Bronchial epithelial cell (primary cell): ENCODE data around the gene PRKCB. TPM values are rescaled to one million over a fixed set of nuclear protein-coding genes. Genes with fewer than 3 reads are reported as not detected.

Experiments used
- DNase-seq: peaks from one replicate; pipeline ENCODE4 v3.0.0-alpha.2; 2010; ENCODE audit warnings: low read depth
- FAIRE-seq: peaks from 2 replicates; lab custom pipeline; 2011; peaks lifted over from hg19 to GRCh38; lab: Jason Lieb, UNC
- H3K27me3 ChIP-seq: 2 replicates; pipeline ENCODE4 v1.5.1; 2011; ENCODE audit warnings: low read length; ENCODE audit not compliant: control insufficient read depth, insufficient read depth
- H3K36me3 ChIP-seq: 2 replicates; pipeline ENCODE4 v1.5.1; 2011; ENCODE audit warnings: low read length; ENCODE audit not compliant: control insufficient read depth, insufficient read depth
- H3K4me3 ChIP-seq: 2 replicates; pipeline ENCODE4 v1.5.1; 2011; ENCODE audit warnings: mild to moderate bottlenecking, low read depth, low read length, control low read depth
- CTCF ChIP-seq: IDR thresholded peaks from 2 replicates; pipeline ENCODE4 v1.5.1; 2011; ENCODE audit warnings: mild to moderate bottlenecking, moderate library complexity, low read length, control low read depth, inconsistent platforms; ENCODE audit not compliant: insufficient read depth, severe bottlenecking
- total RNA-seq: library from RNA; depleted of rRNA; stranded (reverse); fragments of >200 nt; gene quantifications from 2 replicates; pipeline ENCODE4 v1.2.1, GENCODE V29; 2014

PRKCB gene
- total RNA-seq, 1 donor from 2014 or later = not detected

- no peak for TF ChIP-seq CTCF
- Histone ChIP-seq H3K27me3 (no peaks in the 10 kb centered on the region), H3K4me3 (no peak overlapping the region), H3K36me3 (no peaks in the 10 kb centered on the region)
- FAIRE-seq (no peak), DNase-seq (no peak)
These were observed 200.3 kb downstream of the PRKCB start for GRCh38 chr16:24036038-24036543.

DNA sequence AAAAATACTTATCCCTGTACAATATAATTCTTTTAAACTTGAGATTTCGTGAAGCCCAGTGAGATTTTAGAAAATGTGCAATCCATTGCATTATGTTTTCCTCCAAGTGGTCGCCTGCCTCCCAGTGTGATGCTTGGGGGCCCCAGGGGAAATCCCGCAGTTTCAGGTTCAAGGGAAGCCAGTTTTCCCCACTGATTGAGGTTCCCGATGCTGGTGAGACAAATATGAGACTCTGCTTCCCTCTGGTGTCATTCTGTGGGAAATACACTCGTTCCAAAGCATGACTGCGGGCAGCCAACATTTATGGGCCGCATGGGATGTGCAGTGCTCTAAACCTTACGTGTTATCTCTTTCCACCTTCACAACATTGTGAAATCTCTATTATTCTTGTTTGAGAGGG lies 200.8 kb downstream of the PRKCB start:
- no peaks in the 10 kb centered on the region for H3K27me3 ChIP-seq
- H3K36me3 ChIP-seq = no peaks in the 10 kb centered on the region
- no peak overlapping the region for H3K4me3 ChIP-seq
- DNase-seq = peak; percentile 34
- FAIRE-seq = no peak
- peak; percentile 77 for TF ChIP-seq CTCF

DNA sequence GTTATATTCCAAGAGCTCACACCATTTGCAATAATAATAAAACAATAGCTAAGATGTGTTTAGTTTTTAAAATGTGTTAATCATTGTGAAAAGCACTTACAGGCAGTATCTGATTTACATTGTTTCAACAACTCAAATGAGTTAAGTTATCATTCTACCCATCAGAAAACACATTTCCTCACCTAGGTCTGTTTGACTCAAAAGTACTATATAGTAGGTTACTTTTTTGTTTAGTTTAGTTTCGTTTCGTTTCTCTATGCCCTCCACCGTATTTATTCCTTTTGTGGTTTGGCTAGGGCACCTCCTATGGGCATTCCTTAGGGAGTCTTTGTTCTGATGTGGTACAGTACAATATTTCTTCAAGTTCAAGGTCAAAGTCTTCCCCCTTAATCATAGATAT lies 201.6 kb downstream of the PRKCB start:
- no peak for TF ChIP-seq CTCF
- Histone ChIP-seq H3K27me3 (no peaks in the 10 kb centered on the region), H3K36me3 (no peaks in the 10 kb centered on the region), H3K4me3 (no peak overlapping the region)
- DNase-seq = no peak
- FAIRE-seq = no peak

DNA sequence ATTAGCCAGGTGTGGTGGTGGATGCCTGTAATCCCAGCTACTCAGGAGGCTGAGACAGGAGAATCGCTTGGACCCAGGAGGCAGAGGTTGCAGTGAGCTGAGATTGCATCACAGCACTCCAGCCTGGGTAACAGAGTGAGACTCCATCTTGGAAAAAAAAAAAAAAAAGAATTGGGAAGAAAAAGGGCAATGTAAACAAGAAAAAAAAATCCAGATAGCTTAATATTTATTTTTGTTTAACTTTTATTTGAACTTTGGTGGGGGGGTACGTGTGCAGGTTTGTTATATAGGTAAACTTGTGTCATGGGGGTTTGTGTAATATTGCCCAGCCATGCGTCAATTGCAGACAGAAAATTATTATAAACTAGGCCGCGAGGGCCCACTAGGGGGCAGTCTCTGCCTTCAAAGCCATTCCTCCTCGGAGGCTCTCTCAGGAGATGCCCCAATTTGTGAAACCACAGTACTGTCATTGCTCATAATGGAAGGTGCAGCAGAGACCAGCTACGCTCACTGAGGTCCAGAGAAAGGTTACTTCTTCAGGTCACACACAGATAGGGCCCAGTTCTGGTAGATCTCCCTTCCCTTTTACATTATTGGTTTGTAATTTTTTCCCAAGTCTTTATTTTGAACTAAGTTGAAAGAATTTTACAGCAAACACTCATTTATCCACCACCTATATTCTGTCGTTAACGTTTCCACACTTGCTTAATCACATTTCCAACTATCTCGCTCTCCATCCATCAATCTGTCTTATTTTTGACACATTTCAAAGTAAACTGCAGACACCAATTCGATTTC lies 206.2 kb downstream of the PRKCB start:
- peak; percentile 73 for TF ChIP-seq CTCF
- Histone ChIP-seq H3K4me3 (no peak overlapping the region), H3K27me3 (no peaks in the 10 kb centered on the region), H3K36me3 (no peaks in the 10 kb centered on the region)
- FAIRE-seq (no peak), DNase-seq (peak; percentile 50)

DNA sequence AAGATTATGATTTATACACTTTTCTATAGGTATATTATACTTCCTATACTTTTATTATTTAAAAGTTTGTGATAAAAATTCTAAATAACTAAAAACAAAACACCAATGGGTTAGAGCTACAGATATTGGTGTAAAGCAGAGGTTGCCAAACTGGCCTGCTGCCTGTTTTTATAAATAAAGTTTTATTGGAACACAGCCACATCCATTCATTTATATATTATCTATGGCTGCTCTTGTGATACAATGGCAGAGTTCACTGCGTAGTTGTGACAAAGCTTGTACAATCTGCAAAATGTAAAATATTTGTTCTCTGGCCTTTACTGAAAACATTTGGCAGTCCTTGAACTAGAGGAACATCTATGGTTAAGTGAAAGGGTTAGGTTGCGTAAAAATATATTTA lies 208.7 kb downstream of the PRKCB start:
- H3K27me3 ChIP-seq = no peaks in the 10 kb centered on the region

More for the DNA sequence above, 208.7 kb downstream of the PRKCB start:
- no peak for DNase-seq
- TF ChIP-seq CTCF = no peak
- no peak overlapping the region for H3K4me3 ChIP-seq
- H3K36me3 ChIP-seq = no peaks in the 10 kb centered on the region
- FAIRE-seq = no peak
